HCT116 (cell line): ENCODE data around the gene DPYSL5. TPM values are rescaled to one million over a fixed set of nuclear protein-coding genes. Genes with fewer than 3 reads are reported as not detected.

ENCODE experiments used
- ATAC-seq: fragments of 200-7000 bp; cut with Tn5 transposase; 2 replicates; pipeline ENCODE4 v1.9.1; 2020; ENCODE audit warnings: mild to moderate bottlenecking, moderate library complexity
- BruUV-seq: library from RNA; stranded (reverse); fragments of 400-500 nt; replicated peaks from 2 replicates; lab custom pipeline; 2021; lab: Mats Ljungman, UMichigan
- CTCF ChIA-PET: fragments of 300-600 bp; sonication (Branson Sonifier 250); formaldehyde crosslinking; loops from one replicate; lab custom pipeline; 2021; ENCODE audit warnings: antibody characterized with exemption; lab: Charles Lee
- POLR2A ChIA-PET: fragments of 300-600, 350-600 bp; sonication (Branson Sonifier 250); formaldehyde crosslinking; loops from one replicate; lab custom pipeline; 2021; ENCODE audit warnings: antibody characterized with exemption; lab: Charles Lee
- RAD21 ChIA-PET, 2 experiments: fragments of 300-600 bp; sonication (Branson Sonifier 250); formaldehyde crosslinking; loops; one replicate each; lab custom pipeline; 2023; ENCODE audit warnings: low total read pairs in 2 of 2; ENCODE audit not compliant: uncharacterized antibody in 2 of 2, unreplicated experiment in 2 of 2, low non-redundant PET in 1 of 2; lab: Charles Lee
- DNase-seq: peaks from one replicate; pipeline ENCODE4 v3.0.0-alpha.2; 2010; ENCODE audit warnings: low read depth, low spot score
- H2AFZ ChIP-seq: fragments of 200-600 bp; shearing (Covaris generic), sonication (generic); 2 replicates; pipeline ENCODE4 v1.6.1; 2017; ENCODE audit warnings: low read depth, mixed run types, mixed read lengths, antibody characterized with exemption, low read length; ENCODE audit not compliant: poor library complexity, severe bottlenecking
- H3K27ac ChIP-seq: 2 replicates; pipeline ENCODE4 v1.5.1; 2012; ENCODE audit warnings: low read depth, low read length
- H3K27me3 ChIP-seq: fragments of 200-600 bp; sonication (generic); 2 replicates; pipeline ENCODE4 v1.6.1; 2016; ENCODE audit warnings: mixed run types, low read length, mixed read lengths; ENCODE audit not compliant: insufficient read depth
- H3K36me3 ChIP-seq, 2 experiments: fragments of 200-500 bp in 1 of 2; fragments of 200-600 bp in 1 of 2; sonication (Bioruptor generic) in 1 of 2; sonication (generic) in 1 of 2; 2 replicates each; pipeline versions ENCODE4 v1.5.1 to v1.6.1; 2014 to 2016; ENCODE audit warnings: low read length in 2 of 2, inconsistent platforms in 1 of 2, mixed read lengths in 1 of 2, mixed run types in 1 of 2; ENCODE audit not compliant: insufficient read depth in 2 of 2, control insufficient read depth in 1 of 2
- H3K4me1 ChIP-seq, 2 experiments: fragments of 200-600 bp in 1 of 2; sonication (generic) in 1 of 2; 2 replicates each; pipeline versions ENCODE4 v1.5.1 to v1.6.1; 2012 to 2017; ENCODE audit warnings: low read length in 2 of 2, inconsistent platforms in 1 of 2, mild to moderate bottlenecking in 1 of 2, mixed read lengths in 1 of 2, mixed run types in 1 of 2, moderate library complexity in 1 of 2; ENCODE audit not compliant: insufficient read depth in 2 of 2, control insufficient read depth in 1 of 2
- H3K4me2 ChIP-seq: fragments of 200-600 bp; sonication (generic); 2 replicates; pipeline ENCODE4 v1.6.1; 2017; ENCODE audit warnings: mixed run types, low read length, mixed read lengths
- H3K4me3 ChIP-seq, 2 experiments: fragments of 200-600 bp in 1 of 2; sonication (generic) in 1 of 2; replicated peaks in 1 of 2; 2 replicates each; pipeline ENCODE4 v1.5.1; 2011 to 2016; ENCODE audit warnings: low read length in 2 of 2, control low read depth in 1 of 2, low read depth in 1 of 2, mild to moderate bottlenecking in 1 of 2, mixed read lengths in 1 of 2, mixed run types in 1 of 2
- H3K79me2 ChIP-seq: fragments of 200-600 bp; sonication (generic); 2 replicates; pipeline ENCODE4 v1.6.1; 2017; ENCODE audit warnings: mild to moderate bottlenecking, mixed run types, low read length, moderate library complexity, mixed read lengths; ENCODE audit not compliant: insufficient read depth
- H3K9ac ChIP-seq: fragments of 200-600 bp; sonication (generic); 2 replicates; pipeline ENCODE4 v1.6.1; 2016; ENCODE audit warnings: low read length, mixed read lengths
- H3K9me2 ChIP-seq: fragments of 200-600 bp; sonication (generic), shearing (Covaris generic); 2 replicates; pipeline ENCODE4 v1.6.1; 2017; ENCODE audit warnings: mixed run types, mild to moderate bottlenecking, moderate library complexity; ENCODE audit not compliant: insufficient read depth
- H3K9me3 ChIP-seq, 2 experiments: fragments of 200-500 bp in 1 of 2; fragments of 200-600 bp in 1 of 2; sonication (Bioruptor generic) in 1 of 2; sonication (generic) in 1 of 2; 2 replicates each; pipeline ENCODE4 v1.6.1; 2014 to 2017; ENCODE audit warnings: low read length in 2 of 2, mixed read lengths in 2 of 2, inconsistent platforms in 1 of 2, low read depth in 1 of 2, mild to moderate bottlenecking in 1 of 2, mixed run types in 1 of 2, moderate library complexity in 1 of 2; ENCODE audit not compliant: control insufficient read depth in 1 of 2, insufficient read depth in 1 of 2
- H4K20me1 ChIP-seq: fragments of 200-600 bp; sonication (generic), shearing (Covaris generic); 2 replicates; pipeline ENCODE4 v1.6.1; 2017; ENCODE audit warnings: mixed run types, mild to moderate bottlenecking, moderate library complexity; ENCODE audit not compliant: insufficient read depth
- EZH2 ChIP-seq: fragments of 200-600 bp; sonication (generic); IDR thresholded peaks from 2 replicates; pipeline ENCODE4 v1.6.1; 2017; ENCODE audit warnings: antibody characterized with exemption, mixed run types
- EZH2phosphoT487 ChIP-seq: fragments of 200-600 bp; IDR thresholded peaks from 2 replicates; pipeline ENCODE4 v1.6.1; 2018; ENCODE audit warnings: antibody characterized with exemption, borderline replicate concordance
- intact Hi-C: fragments of 100-400 bp; cut with micrococcal nuclease; formaldehyde crosslinking; loops from 2 replicates; pipeline ENCODE4 v1.10.0; 2022
- total RNA-seq: library from RNA; stranded (reverse); gene quantifications from one replicate; pipeline ENCODE4 v1.2.1, GENCODE V29; 2021; ENCODE audit not compliant: unreplicated experiment
- TF ChIP-seq, protein P1 (sequence below): IDR thresholded peaks from 2 replicates; pipeline ENCODE4 v1.6.1; 2012
- TF ChIP-seq, protein P2 (sequence below): IDR thresholded peaks from 2 replicates; pipeline ENCODE4 v1.6.1; 2012
- TF ChIP-seq, protein P3 (sequence below): IDR thresholded peaks from 2 replicates; pipeline ENCODE4 v1.6.1; 2012; ENCODE audit warnings: low read depth

The DPYSL5 gene
- total RNA-seq, 1 experiment from 2014 or later: 8.4 TPM

DNA sequence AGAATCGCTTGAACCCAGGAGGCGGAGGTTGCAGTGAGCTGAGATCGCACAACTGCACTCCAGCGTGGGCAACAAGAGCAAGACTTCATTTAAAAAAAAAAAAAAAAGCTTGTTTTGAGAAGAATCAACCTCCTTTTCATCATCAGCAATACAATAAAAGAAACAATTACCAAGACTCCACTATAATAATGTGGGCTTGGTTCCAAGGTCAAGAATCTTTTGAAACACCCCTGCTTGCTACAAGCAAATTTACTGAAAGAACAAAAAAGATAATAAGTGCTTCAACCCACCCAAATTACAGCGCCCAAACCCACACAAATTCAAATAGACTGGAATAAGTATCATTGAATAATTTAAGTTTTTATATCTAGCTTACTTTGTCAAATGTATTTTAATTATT, 88.9 kb downstream of the DPYSL5 start:
- no peaks in the 10 kb centered on the region for H3K36me3 ChIP-seq
- H4K20me1 ChIP-seq: no peaks in the 10 kb centered on the region
- TF ChIP-seq EZH2phosphoT487: no peak
- TF ChIP-seq, protein P1, sequence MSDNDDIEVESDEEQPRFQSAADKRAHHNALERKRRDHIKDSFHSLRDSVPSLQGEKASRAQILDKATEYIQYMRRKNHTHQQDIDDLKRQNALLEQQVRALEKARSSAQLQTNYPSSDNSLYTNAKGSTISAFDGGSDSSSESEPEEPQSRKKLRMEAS: no peak
- TF ChIP-seq, protein P2, sequence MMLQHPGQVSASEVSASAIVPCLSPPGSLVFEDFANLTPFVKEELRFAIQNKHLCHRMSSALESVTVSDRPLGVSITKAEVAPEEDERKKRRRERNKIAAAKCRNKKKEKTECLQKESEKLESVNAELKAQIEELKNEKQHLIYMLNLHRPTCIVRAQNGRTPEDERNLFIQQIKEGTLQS: no peak
- TF ChIP-seq EZH2: no peak
- TF ChIP-seq, protein P3, sequence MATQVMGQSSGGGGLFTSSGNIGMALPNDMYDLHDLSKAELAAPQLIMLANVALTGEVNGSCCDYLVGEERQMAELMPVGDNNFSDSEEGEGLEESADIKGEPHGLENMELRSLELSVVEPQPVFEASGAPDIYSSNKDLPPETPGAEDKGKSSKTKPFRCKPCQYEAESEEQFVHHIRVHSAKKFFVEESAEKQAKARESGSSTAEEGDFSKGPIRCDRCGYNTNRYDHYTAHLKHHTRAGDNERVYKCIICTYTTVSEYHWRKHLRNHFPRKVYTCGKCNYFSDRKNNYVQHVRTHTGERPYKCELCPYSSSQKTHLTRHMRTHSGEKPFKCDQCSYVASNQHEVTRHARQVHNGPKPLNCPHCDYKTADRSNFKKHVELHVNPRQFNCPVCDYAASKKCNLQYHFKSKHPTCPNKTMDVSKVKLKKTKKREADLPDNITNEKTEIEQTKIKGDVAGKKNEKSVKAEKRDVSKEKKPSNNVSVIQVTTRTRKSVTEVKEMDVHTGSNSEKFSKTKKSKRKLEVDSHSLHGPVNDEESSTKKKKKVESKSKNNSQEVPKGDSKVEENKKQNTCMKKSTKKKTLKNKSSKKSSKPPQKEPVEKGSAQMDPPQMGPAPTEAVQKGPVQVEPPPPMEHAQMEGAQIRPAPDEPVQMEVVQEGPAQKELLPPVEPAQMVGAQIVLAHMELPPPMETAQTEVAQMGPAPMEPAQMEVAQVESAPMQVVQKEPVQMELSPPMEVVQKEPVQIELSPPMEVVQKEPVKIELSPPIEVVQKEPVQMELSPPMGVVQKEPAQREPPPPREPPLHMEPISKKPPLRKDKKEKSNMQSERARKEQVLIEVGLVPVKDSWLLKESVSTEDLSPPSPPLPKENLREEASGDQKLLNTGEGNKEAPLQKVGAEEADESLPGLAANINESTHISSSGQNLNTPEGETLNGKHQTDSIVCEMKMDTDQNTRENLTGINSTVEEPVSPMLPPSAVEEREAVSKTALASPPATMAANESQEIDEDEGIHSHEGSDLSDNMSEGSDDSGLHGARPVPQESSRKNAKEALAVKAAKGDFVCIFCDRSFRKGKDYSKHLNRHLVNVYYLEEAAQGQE: no peak
- ChIA-PET RAD21 (no interaction called here), CTCF (interaction anchor here (0.8 to 3.5 kb wide), 4 partner anchors 15 to 91 kb away, joined by 3 to 14 read pairs (median 4); no protein-coding TSS in a partner anchor), POLR2A (no interaction called here)
- no peaks in the 10 kb centered on the region for H3K79me2 ChIP-seq
- DNase-seq: no peak
- H3K4me2 ChIP-seq: no peak overlapping the region
- no peak overlapping the region for H3K9ac ChIP-seq
- H3K27ac ChIP-seq: no peak overlapping the region
- H3K9me2 ChIP-seq: no peaks in the 10 kb centered on the region
- no peak overlapping the region for H2AFZ ChIP-seq
- BruUV-seq: no TSS peak
- no peak overlapping the region for H3K4me3 ChIP-seq
- intact Hi-C loops: no loop called here
- no peaks in the 10 kb centered on the region for H3K27me3 ChIP-seq
- H3K4me1 ChIP-seq: no peaks in the 10 kb centered on the region
- H3K9me3 ChIP-seq: no peaks in the 10 kb centered on the region
- no peak for ATAC-seq
